ENCODE results near the gene NTM. TPM values are rescaled to one million over a fixed set of nuclear protein-coding genes. Genes with fewer than 3 reads are reported as not detected.

The NTM gene
- total and polyA plus RNA-seq, 2 of the 8 experiments (the other 6 are each of a cell fraction or from before 2014, with no cell fraction given): 13.4 to 20.0 TPM

DNA sequence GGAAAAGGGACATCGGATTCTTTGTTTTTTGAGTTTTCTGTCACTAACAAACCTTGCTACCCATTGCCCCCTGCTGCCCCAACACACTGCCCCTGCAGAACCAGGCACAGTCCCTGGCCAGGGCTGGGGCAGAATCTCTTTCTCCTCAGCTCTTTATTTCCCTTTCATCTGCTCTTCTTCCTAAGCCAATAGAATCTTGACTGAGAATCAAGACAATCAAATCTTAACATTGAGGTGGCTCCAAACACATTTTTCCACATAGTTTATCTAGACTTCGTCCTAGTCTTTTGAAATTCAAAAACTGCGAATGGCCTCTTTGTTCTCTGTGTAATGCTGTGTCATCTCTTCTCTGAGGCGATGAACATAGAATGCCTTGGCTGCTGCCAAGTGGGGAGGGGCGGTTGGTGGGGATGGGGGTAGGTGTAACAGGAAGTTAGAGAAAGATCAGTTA, 16.1 kb upstream of the NTM start (continued):
- TF ChIP-seq RAD21 (IDR thresholded peaks at IDR 0.05 in 1 of 2, conservative IDR thresholded peaks at IDR 0.05 in 1 of 2; ENCODE audit: low read depth in 2 of 2, low read length in 2 of 2) (0 out of 4 replicates have a peak, but pooled peaks of 1 of the 2 experiments have one; percentile 3), FOSL1 (IDR thresholded peaks at IDR 0.05; ENCODE audit: insufficient read depth, low read depth, low read length) (no peak)
